Thyroid gland (tissue), 4 donors: ENCODE data around the gene CLK3. TPM values are rescaled to one million over a fixed set of nuclear protein-coding genes. Genes with fewer than 3 reads are reported as not detected.
A peak's percentile ranks its signal among the peaks of the same experiment; 100 is the strongest.

Experiments
- DNase-seq, 2 donors: peaks; one replicate each; pipeline ENCODE4 v3.0.0-alpha.2; 2019
- H3K27ac ChIP-seq, 3 donors: fragments of 200-600 bp; sonication (generic); 1 replicate in 2 of 3; 2 replicates in 1 of 3; pipeline ENCODE4 v1.5.1; 2016 to 2019; ENCODE audit warnings: mild to moderate bottlenecking in 1 of 3, moderate library complexity in 1 of 3
- H3K27me3 ChIP-seq: fragments of 200-600 bp; sonication (generic); one replicate; pipeline ENCODE4 v1.5.1; 2019
- H3K36me3 ChIP-seq, 2 donors: fragments of 200-600 bp; sonication (generic); one replicate each; pipeline ENCODE4 v1.5.1; 2016 to 2019
- H3K4me1 ChIP-seq, 2 donors: fragments of 200-600 bp; sonication (generic); one replicate each; pipeline ENCODE4 v1.5.1; 2017 to 2019
- H3K4me3 ChIP-seq, 3 donors: fragments of 200-600 bp; sonication (generic); replicated peaks in 1 of 3; 1 replicate in 2 of 3; 2 replicates in 1 of 3; pipeline ENCODE4 v1.5.1; 2016; ENCODE audit warnings: mild to moderate bottlenecking in 1 of 3
- H3K9me3 ChIP-seq: fragments of 200-600 bp; sonication (generic); one replicate; pipeline ENCODE4 v1.5.1; 2017
- CTCF ChIP-seq, 6 experiments: fragments of 200-600 bp in 3 of 6; fragments of 450-650 bp in 3 of 6; sonication (generic) in 3 of 6; IDR thresholded peaks; one replicate each; pipeline ENCODE4 v1.5.1; 2016 to 2019; ENCODE audit warnings: antibody characterized with exemption in 6 of 6, mild to moderate bottlenecking in 2 of 6, inconsistent platforms in 1 of 6, moderate library complexity in 1 of 6
- POLR2A ChIP-seq, 2 donors: fragments of 450-650 bp; IDR thresholded peaks; one replicate each; pipeline ENCODE4 v1.6.1; 2017; ENCODE audit warnings: antibody characterized with exemption in 2 of 2, mild to moderate bottlenecking in 2 of 2, moderate library complexity in 1 of 2
- WGBS, 2 donors: methylation state at CpG; one replicate each; pipeline ENCODE4 v1.1.5; 2017; 5-methylcytosine and 5-hydroxymethylcytosine counted together
- intact Hi-C: fragments of 100-400 bp; cut with DNase I; formaldehyde crosslinking; loops from one replicate; pipeline ENCODE4 v1.15.1; 2023
- total RNA-seq, 4 donors: library from RNA; depleted of rRNA; stranded (reverse); fragments of >200 nt; gene quantifications; one replicate each; pipeline ENCODE4 v1.2.3, GENCODE V29; 2016

Gene CLK3
- total RNA-seq, 4 donors from 2014 or later: 91.9 to 156 (median 120) TPM

- WGBS, 2 donors: 52 to 73% methylated on average over 3 of the region's 3 CpGs
- H3K36me3 ChIP-seq: peaks cover 60 to 83% of the 10 kb centered on the region in 2 donors
- H3K9me3 ChIP-seq: no peaks in the 10 kb centered on the region
- no peaks in the 10 kb centered on the region for H3K4me1 ChIP-seq
- H3K27ac ChIP-seq: no peak overlapping the region
- no peak for TF ChIP-seq CTCF (IDR thresholded peaks at IDR 0.05)
- no peak for TF ChIP-seq POLR2A (IDR thresholded peaks at IDR 0.05)
- no peak for DNase-seq
- intact Hi-C loops: loop anchor here (5.0 kb wide), 1 partner anchor 326 kb away; the partner anchor contains the start of gene RPP25
- no peaks in the 10 kb centered on the region for H3K27me3 ChIP-seq
- H3K4me3 ChIP-seq: no peak overlapping the region
These were observed 15.8 kb downstream of the CLK3 start for GRCh38 chr15:74631408-74631807.

GRCh38 chr15:74631935-74632560 lies 16.4 kb downstream of the CLK3 start:
- WGBS, 2 donors: 74 to 77% methylated on average over 8 of the region's 8 CpGs
- intact Hi-C loops: loop anchor here (5.0 kb wide), 1 partner anchor 325 kb away; the partner anchor contains the start of gene RPP25

GRCh38 chr15:74632601-74633000 lies 17.0 kb downstream of the CLK3 start:
- Histone ChIP-seq H3K27me3 (no peaks in the 10 kb centered on the region), H3K9me3 (no peaks in the 10 kb centered on the region), H3K4me1 (no peaks in the 10 kb centered on the region), H3K36me3 (peaks cover 48 to 77% of the 10 kb centered on the region in 2 donors), H3K4me3 (no peak overlapping the region), H3K27ac (no peak overlapping the region)
- intact Hi-C loops: loop anchor here (5.0 kb wide), 1 partner anchor 325 kb away; the partner anchor contains the start of gene RPP25
- WGBS, 2 donors: 89 to 90% methylated on average over 4 to 8 of the region's 9 CpGs
- TF ChIP-seq CTCF (IDR thresholded peaks at IDR 0.05) (no peak), POLR2A (IDR thresholded peaks at IDR 0.05) (no peak)
- no peak for DNase-seq

More at GRCh38 chr15:74631935-74632560, 16.4 kb downstream of the CLK3 start:
- Histone ChIP-seq H3K4me1 (no peaks in the 10 kb centered on the region), H3K9me3 (no peaks in the 10 kb centered on the region), H3K27ac (no peak overlapping the region), H3K4me3 (no peak overlapping the region), H3K36me3 (peaks cover 54 to 82% of the 10 kb centered on the region in 2 donors), H3K27me3 (no peaks in the 10 kb centered on the region)
- DNase-seq: peak; percentile 61 to 68
- TF ChIP-seq CTCF (IDR thresholded peaks at IDR 0.05) (peak; percentile 40 to 81 (median 50)), POLR2A (IDR thresholded peaks at IDR 0.05) (no peak)

GRCh38 chr15:74633781-74634180 lies 18.1 kb downstream of the CLK3 start:
- intact Hi-C loops: loop anchor here (2.0 to 5.0 kb wide), 2 partner anchors 135 to 324 kb away; partner anchors contain the start of gene RPP25
- no peak overlapping the region for H3K4me3 ChIP-seq
- H3K27me3 ChIP-seq: no peaks in the 10 kb centered on the region
- H3K27ac ChIP-seq: no peak overlapping the region
- TF ChIP-seq CTCF (IDR thresholded peaks at IDR 0.05) (no peak), POLR2A (IDR thresholded peaks at IDR 0.05) (no peak)
- no peaks in the 10 kb centered on the region for H3K9me3 ChIP-seq
- no peaks in the 10 kb centered on the region for H3K4me1 ChIP-seq
- H3K36me3 ChIP-seq: peaks cover 37 to 69% of the 10 kb centered on the region in 2 donors
- no peak for DNase-seq
- 78 to 86% methylated on average over 1 to 2 of the region's 2 CpGs for WGBS, 2 donors

- TF ChIP-seq CTCF (IDR thresholded peaks at IDR 0.05): peak; percentile 78 to 97 (median 85)
- TF ChIP-seq POLR2A (IDR thresholded peaks at IDR 0.05): no peak
- no peaks in the 10 kb centered on the region for H3K27me3 ChIP-seq
- intact Hi-C loops: loop anchor here (2.0 kb wide), 1 partner anchor 134 kb away; no protein-coding TSS in a partner anchor
- no peak overlapping the region for H3K27ac ChIP-seq
- peaks cover 30 to 70% of the 10 kb centered on the region in 2 donors for H3K36me3 ChIP-seq
- WGBS, 2 donors: 21 to 33% methylated on average over 5 of the region's 5 CpGs
- peak; percentile 64 to 73 for DNase-seq
- no peaks in the 10 kb centered on the region for H3K4me1 ChIP-seq
- H3K9me3 ChIP-seq: no peaks in the 10 kb centered on the region
- H3K4me3 ChIP-seq: no peak overlapping the region
These were observed 19.6 kb downstream of the CLK3 start for GRCh38 chr15:74635228-74635627.
